Body of pancreas (tissue), 4 donors: Measurements from ENCODE around the gene CAMK2D. TPM values are rescaled to one million over a fixed set of nuclear protein-coding genes. Genes with fewer than 3 reads are reported as not detected.

ENCODE experiments used
- ATAC-seq: fragments of 150-250 bp; one replicate; pipeline ENCODE4 v1.9.1; 2016
- DNase-seq, 4 donors: peaks; one replicate each; pipeline ENCODE4 v3.0.0-alpha.2; 2019
- H3K27ac ChIP-seq, 4 donors: fragments of 200-600 bp; sonication (generic); 1 replicate in 3 of 4; 2 replicates in 1 of 4; pipeline versions ENCODE4 v1.5.1 to v1.6.1; 2016 to 2019; ENCODE audit warnings: mild to moderate bottlenecking in 1 of 4, mixed read lengths in 1 of 4, moderate library complexity in 1 of 4
- H3K27me3 ChIP-seq, 2 donors: fragments of 200-600 bp; sonication (generic); one replicate each; pipeline ENCODE4 v1.6.0; 2016; ENCODE audit warnings: mild to moderate bottlenecking in 1 of 2
- H3K36me3 ChIP-seq, 2 donors: fragments of 200-600 bp; sonication (generic); replicated peaks in 1 of 2; 2 replicates each; pipeline ENCODE4 v1.5.1; 2016; ENCODE audit warnings: low read depth in 2 of 2; ENCODE audit not compliant: insufficient read depth in 1 of 2
- H3K4me1 ChIP-seq: fragments of 200-600 bp; sonication (generic); one replicate; pipeline ENCODE4 v1.6.0; 2016
- H3K4me3 ChIP-seq, 2 donors: fragments of 200-600 bp; sonication (generic); 1 replicate in 1 of 2; 2 replicates in 1 of 2; pipeline ENCODE4 v1.5.1; 2016 to 2019
- H3K9me3 ChIP-seq, 3 donors: fragments of 200-600 bp; sonication (generic); 1 replicate in 2 of 3; 2 replicates in 1 of 3; pipeline ENCODE4 v1.5.1; 2016
- POLR2A ChIP-seq, 3 donors: fragments of 450-650 bp; IDR thresholded peaks; one replicate each; pipeline ENCODE4 v1.6.1; 2016; ENCODE audit warnings: antibody characterized with exemption in 3 of 3, mild to moderate bottlenecking in 2 of 3
- WGBS, 2 donors: methylation state at CpG; one replicate each; pipeline ENCODE4 v1.1.5; 2017; 5-methylcytosine and 5-hydroxymethylcytosine counted together
- intact Hi-C: fragments of 100-400 bp; cut with DNase I; formaldehyde crosslinking; loops from one replicate; pipeline ENCODE4 v1.15.1; 2023
- total RNA-seq, 2 donors: library from RNA; depleted of rRNA; stranded (reverse); fragments of >200 nt; gene quantifications; one replicate each; pipeline ENCODE4 v1.1.0, GENCODE V29; 2016
- TF ChIP-seq, protein P1 (sequence below), 7 experiments: fragments of 450-650 bp in 4 of 7; fragments of 200-600 bp in 3 of 7; sonication (generic) in 3 of 7; IDR thresholded peaks; one replicate each; pipeline ENCODE4 v1.5.1; 2016 to 2019; ENCODE audit warnings: antibody characterized with exemption in 7 of 7

The CAMK2D gene
- total RNA-seq, 2 donors from 2014 or later = 25.7 to 29.3 TPM

GRCh38 chr4:113566015-113566795 lies 195.3 kb downstream of the CAMK2D start:
- DNase-seq (no peak), ATAC-seq (no peak)
- 91 to 92% methylated on average over 3 of the region's 3 CpGs for WGBS, 2 donors
- no peaks in the 10 kb centered on the region for H3K36me3 ChIP-seq
- intact Hi-C loops = no loop called here
- no peak overlapping the region for H3K27ac ChIP-seq
- TF ChIP-seq POLR2A (IDR thresholded peaks at IDR 0.05) = no peak
- TF ChIP-seq, protein P1, sequence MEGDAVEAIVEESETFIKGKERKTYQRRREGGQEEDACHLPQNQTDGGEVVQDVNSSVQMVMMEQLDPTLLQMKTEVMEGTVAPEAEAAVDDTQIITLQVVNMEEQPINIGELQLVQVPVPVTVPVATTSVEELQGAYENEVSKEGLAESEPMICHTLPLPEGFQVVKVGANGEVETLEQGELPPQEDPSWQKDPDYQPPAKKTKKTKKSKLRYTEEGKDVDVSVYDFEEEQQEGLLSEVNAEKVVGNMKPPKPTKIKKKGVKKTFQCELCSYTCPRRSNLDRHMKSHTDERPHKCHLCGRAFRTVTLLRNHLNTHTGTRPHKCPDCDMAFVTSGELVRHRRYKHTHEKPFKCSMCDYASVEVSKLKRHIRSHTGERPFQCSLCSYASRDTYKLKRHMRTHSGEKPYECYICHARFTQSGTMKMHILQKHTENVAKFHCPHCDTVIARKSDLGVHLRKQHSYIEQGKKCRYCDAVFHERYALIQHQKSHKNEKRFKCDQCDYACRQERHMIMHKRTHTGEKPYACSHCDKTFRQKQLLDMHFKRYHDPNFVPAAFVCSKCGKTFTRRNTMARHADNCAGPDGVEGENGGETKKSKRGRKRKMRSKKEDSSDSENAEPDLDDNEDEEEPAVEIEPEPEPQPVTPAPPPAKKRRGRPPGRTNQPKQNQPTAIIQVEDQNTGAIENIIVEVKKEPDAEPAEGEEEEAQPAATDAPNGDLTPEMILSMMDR (IDR thresholded peaks at IDR 0.05) = no peak
- no peaks in the 10 kb centered on the region for H3K4me1 ChIP-seq
- no peaks in the 10 kb centered on the region for H3K27me3 ChIP-seq
- no peaks in the 10 kb centered on the region for H3K9me3 ChIP-seq
- no peak overlapping the region for H3K4me3 ChIP-seq

GRCh38 chr4:113565702-113566012 lies 195.9 kb downstream of the CAMK2D start:
- H3K36me3 ChIP-seq = no peaks in the 10 kb centered on the region
- no peak for TF ChIP-seq POLR2A (IDR thresholded peaks at IDR 0.05)
- TF ChIP-seq, protein P1 (IDR thresholded peaks at IDR 0.05) = no peak
- H3K4me1 ChIP-seq = no peaks in the 10 kb centered on the region
- DNase-seq (no peak), ATAC-seq (no peak)
- intact Hi-C loops = no loop called here
- H3K27me3 ChIP-seq = no peaks in the 10 kb centered on the region
- H3K4me3 ChIP-seq = no peak overlapping the region
- no peaks in the 10 kb centered on the region for H3K9me3 ChIP-seq
- no peak overlapping the region for H3K27ac ChIP-seq

GRCh38 chr4:113564493-113564892 lies 197.0 kb downstream of the CAMK2D start:
- Histone ChIP-seq H3K27me3 (no peaks in the 10 kb centered on the region), H3K27ac (no peak overlapping the region), H3K4me3 (no peak overlapping the region), H3K4me1 (no peaks in the 10 kb centered on the region), H3K9me3 (no peaks in the 10 kb centered on the region), H3K36me3 (no peaks in the 10 kb centered on the region)
- intact Hi-C loops = no loop called here
- 76 to 90% methylated on average over 3 of the region's 3 CpGs for WGBS, 2 donors
- ATAC-seq = no peak
- no peak for DNase-seq
- TF ChIP-seq, protein P1 (IDR thresholded peaks at IDR 0.05) = no peak
- TF ChIP-seq POLR2A (IDR thresholded peaks at IDR 0.05) = no peak

DNA sequence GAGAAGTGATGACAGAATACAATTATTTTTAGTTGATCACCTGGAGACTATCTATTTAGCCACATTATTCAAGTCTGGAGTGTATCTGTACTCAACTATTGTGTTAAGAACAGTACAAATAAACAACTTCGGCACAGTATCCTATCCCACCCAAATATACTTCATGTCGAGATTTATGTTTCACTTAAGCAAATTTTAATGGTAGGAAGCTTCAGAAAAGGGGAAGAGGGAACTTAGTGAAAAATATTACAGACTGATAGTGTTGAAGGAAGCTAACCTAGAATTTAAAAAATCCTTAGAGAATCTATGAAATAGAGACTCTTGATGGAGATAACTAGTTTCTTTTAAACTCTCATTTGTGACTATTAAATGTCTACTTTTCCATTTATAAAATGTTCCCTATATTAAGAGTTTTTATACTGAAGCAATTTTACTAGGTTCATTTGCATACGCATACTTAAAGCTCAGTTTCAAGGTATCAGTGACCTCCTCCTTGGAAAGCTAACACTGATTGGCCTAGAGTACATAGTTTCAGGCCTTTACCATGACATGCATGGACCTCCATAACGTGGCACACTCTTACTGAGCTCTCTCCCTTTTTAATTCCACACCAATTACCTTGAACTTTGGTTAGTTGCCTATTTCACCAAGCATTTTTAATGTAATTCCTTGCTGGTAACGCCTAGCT lies 197.7 kb downstream of the CAMK2D start:
- no peak for TF ChIP-seq POLR2A (IDR thresholded peaks at IDR 0.05)
- TF ChIP-seq, protein P1 (IDR thresholded peaks at IDR 0.05) = no peak
- no peaks in the 10 kb centered on the region for H3K4me1 ChIP-seq
- H3K27ac ChIP-seq = no peak overlapping the region
- intact Hi-C loops = no loop called here
- no peak overlapping the region for H3K4me3 ChIP-seq
- H3K36me3 ChIP-seq = no peaks in the 10 kb centered on the region
- no peaks in the 10 kb centered on the region for H3K27me3 ChIP-seq
- no peaks in the 10 kb centered on the region for H3K9me3 ChIP-seq
- ATAC-seq = no peak
- DNase-seq = no peak
- WGBS, 2 donors = 78 to 88% methylated on average over 5 of the region's 5 CpGs

GRCh38 chr4:113561758-113562157 lies 199.8 kb downstream of the CAMK2D start:
- WGBS, 2 donors = 79 to 89% methylated on average over 2 of the region's 2 CpGs
- no peaks in the 10 kb centered on the region for H3K27me3 ChIP-seq
- TF ChIP-seq, protein P1 (IDR thresholded peaks at IDR 0.05) = no peak
- TF ChIP-seq POLR2A (IDR thresholded peaks at IDR 0.05) = no peak
- no peak overlapping the region for H3K27ac ChIP-seq
- intact Hi-C loops = no loop called here
- ATAC-seq (no peak), DNase-seq (no peak)
- no peak overlapping the region for H3K4me3 ChIP-seq
- no peaks in the 10 kb centered on the region for H3K9me3 ChIP-seq
- H3K4me1 ChIP-seq = no peaks in the 10 kb centered on the region
- no peaks in the 10 kb centered on the region for H3K36me3 ChIP-seq
